ENCODE data around the gene HOXD12.
A peak's percentile ranks its signal among the peaks of the same experiment; 100 is the strongest.

The HOXD12 gene

DNA sequence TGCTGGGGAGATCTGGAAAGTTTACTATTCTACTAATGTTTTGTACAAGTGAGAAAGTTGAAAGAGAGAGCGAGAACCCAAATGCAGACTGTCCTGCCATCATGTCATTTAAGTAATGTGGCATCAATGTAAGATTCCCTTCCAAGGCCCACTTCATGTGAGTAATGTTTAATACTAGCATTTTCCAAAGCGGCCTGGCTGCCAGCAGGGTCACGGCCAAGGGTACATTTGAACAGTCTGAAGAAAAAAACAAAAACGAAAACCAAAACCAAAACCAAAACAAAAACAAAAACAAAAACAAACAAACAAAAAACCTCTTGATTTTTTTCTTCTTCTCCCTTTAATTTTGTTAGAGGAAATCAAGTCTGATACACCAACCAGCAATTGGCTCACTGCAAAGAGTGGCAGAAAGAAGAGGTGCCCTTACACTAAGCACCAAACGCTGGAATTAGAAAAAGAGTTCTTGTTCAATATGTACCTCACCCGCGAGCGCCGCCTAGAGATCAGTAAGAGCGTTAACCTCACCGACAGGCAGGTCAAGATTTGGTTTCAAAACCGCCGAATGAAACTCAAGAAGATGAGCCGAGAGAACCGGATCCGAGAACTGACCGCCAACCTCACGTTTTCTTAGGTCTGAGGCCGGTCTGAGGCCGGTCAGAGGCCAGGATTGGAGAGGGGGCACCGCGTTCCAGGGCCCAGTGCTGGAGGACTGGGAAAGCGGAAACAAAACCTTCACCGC, 19.2 kb downstream of the HOXD12 start:
- DNase-seq (ENCODE audit: low read depth), result no peak

DNA sequence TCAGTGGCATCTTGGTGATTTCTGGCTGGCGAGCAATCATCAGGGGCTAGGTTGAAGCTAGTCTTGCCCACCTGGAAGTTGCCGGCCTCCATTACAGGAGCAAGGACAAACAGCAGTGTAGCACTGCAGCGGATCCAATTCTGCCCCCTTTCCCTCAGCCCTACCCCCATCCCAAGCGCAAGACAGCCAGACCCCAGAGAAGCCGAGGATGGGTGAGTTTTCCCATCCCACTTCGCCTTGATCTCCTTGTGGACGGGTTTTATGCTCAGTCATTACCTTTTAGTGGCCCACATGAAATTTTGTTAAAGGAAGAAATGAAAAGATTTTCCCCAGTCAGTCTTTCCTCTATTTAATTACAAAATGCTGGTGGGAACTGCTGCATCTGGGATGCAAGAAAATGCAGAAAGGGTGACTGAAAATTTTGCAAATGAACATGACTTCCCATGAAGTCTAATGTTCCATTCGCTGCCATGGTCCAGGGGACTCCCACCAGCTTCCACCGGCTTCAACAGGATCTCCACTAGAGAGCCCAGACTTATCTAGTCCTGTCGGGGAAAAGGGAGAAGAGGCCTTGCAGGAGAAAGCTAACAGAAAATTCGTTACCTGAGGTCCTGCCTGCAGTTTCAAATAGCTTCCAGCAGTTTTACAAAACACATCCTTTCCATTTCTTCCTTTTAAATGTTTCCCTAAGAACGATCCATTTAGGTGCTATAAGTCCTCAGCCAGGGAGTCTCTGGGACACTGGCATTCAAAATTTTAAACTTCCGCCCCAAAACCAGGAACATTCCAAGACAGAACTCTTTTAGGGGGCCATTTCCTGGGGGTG, 21.0 kb downstream of the HOXD12 start:
- no peak for DNase-seq (ENCODE audit: low read depth)

DNA sequence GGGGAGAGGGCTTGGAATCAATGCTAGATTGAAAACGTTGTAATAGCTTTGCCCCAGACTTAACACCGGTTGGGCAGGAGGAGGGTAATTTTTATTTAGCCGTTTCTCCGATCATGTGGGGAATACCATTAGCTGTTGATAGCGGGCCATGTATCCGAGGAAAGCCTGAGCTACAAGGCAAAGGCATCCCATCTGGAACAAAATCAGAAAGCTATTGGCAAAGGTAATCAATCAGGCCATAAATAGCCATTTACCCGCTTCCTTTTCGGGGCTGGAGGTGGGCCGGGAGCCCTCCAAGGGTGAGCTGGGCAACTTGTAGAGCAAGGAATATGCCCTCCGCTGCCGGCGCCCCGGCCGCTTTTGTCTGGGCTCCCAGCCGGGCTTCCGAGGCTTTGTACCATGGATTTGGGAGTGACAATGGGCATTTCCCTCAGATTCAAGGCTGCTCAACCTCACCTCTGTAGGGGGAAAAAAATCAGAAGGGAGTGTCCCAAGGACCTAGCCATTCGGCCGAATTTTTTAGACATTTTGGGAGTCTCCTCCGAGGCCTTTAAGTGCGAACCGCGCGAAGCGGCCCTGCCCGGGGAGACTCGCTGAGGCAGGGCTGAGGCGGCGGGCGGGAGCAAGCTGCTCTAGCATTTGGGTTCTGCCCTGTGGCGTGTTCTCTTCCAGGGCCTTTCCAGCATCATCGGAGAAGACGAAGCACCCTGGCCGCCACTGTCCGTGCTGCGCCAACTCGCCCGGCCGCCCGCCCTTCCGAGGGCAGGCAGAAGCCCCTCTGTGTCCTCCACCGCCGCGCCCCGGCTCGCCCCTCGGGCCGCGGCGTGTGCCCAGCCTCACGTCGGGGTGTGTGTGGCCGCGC, 21.8 kb downstream of the HOXD12 start:
- no peak for DNase-seq (ENCODE audit: low read depth)

DNA sequence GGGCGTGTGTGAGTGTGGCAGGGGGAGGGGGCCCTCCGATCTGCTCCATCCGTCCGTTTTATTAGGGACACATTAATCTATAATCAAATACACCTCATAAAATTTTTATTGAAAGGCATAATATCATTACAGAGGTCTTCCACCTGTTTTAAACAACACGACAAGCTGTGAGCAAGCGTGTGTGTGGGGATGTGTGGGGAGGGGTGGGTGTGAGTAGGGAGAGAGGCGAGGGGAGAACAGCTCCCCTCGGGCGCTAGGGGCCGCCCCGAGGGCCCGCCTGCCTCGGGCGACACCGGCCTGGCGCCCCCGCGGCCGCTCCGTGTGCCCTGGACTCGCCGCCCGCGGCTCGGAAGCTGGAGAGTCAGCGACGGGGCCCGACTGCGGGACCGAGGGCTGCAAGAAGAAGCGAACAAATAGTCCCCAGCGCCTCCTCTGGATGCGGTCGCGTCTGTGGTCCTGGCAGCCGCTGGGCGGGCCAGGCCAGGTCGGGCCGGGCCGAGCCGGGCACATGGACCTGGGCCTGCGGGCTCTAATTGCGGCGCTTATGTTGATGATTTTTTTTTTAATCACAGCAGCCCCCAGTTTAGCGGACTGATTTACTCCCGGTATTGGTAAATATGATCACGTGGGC, 22.6 kb downstream of the HOXD12 start:
- DNase-seq (ENCODE audit: low read depth), result no peak

DNA sequence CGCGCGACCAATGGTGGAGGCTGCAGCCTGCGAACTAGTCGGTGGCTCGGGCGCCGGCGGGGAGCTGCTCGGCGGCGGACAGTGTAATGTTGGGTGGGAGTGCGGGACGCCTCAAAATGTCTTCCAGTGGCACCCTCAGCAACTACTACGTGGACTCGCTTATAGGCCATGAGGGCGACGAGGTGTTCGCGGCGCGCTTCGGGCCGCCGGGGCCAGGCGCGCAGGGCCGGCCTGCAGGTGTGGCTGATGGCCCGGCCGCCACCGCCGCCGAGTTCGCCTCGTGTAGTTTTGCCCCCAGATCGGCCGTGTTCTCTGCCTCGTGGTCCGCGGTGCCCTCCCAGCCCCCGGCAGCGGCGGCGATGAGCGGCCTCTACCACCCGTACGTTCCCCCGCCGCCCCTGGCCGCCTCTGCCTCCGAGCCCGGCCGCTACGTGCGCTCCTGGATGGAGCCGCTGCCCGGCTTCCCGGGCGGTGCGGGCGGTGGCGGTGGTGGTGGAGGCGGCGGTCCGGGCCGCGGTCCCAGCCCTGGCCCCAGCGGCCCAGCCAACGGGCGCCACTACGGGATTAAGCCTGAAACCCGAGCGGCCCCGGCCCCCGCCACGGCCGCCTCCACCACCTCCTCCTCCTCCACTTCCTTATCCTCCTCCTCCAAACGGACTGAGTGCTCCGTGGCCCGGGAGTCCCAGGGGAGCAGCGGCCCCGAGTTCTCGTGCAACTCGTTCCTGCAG, 23.3 kb downstream of the HOXD12 start, which contains the start of gene HOXD9:
TSS of gene HOXD9 (plus strand) at position 37 of the 728 bp plus-strand sequence. CDS start at position 87, 50 bp downstream.
- DNase-seq (ENCODE audit: low read depth), result no peak

DNA sequence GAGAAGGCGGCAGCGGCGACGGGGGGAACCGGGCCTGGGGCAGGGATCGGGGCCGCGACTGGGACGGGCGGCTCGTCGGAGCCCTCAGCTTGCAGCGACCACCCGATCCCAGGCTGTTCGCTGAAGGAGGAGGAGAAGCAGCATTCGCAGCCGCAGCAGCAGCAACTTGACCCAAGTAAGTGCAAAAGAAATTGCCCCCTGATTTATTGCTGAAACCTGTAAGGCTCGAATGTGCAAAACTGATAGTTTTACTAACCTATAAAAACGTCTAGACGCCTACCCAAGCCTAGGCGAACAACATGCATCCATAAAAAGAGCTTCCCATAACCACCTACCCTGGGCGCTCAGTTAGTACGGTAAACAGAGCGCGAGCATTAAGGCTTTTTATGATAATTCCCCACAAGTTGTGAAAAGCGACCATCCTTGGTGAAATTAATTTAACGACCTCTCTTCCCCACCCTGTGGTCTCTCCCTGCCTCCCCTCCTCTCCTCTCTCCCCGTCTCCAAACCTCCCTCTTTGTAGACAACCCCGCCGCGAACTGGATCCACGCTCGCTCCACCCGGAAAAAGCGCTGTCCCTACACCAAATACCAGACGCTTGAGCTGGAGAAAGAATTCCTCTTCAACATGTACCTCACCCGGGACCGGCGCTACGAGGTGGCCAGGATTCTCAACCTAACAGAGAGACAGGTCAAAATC, 24.0 kb downstream of the HOXD12 start:
- DNase-seq (ENCODE audit: low read depth), result no peak

DNA sequence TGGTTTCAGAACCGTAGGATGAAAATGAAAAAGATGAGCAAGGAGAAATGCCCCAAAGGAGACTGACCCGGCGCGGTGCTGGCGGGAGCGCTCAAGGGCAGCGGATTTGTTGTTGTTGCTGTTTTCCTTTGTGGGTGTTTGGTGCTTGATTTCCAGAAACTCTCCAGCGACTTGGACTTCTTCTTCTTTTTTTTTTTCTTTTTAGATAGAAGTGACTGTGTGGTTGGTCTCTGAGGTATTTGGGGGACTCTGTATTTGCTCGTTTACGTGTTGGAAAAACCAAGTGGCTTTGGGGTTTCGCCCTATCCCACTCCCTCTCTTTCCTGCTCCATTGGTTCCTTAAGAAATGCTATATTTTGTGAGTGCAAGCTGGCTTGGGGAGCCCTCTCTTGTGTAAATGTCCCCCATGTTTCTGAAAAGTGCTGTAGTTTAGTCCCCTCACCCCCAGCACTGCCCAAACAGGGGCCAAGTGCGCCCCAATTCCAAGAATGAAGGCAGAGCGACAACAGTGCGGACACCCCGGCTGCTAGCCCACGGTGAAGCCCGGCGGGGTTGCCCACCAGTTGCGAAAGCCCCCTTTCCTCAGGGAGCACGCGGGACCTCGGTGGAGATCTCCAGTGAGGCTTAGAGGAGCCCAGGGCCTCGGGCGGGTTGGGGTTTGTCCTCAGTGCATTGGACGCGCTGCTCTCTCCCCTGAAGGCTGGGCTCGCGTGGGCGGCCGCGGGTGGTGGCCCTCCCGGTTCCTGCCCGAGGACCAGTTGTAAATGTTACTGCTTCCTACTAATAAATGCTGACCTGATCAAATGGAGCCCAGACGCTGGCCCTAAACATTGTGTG, 24.7 kb downstream of the HOXD12 start:
- DNase-seq (ENCODE audit: low read depth), result no peak

DNA sequence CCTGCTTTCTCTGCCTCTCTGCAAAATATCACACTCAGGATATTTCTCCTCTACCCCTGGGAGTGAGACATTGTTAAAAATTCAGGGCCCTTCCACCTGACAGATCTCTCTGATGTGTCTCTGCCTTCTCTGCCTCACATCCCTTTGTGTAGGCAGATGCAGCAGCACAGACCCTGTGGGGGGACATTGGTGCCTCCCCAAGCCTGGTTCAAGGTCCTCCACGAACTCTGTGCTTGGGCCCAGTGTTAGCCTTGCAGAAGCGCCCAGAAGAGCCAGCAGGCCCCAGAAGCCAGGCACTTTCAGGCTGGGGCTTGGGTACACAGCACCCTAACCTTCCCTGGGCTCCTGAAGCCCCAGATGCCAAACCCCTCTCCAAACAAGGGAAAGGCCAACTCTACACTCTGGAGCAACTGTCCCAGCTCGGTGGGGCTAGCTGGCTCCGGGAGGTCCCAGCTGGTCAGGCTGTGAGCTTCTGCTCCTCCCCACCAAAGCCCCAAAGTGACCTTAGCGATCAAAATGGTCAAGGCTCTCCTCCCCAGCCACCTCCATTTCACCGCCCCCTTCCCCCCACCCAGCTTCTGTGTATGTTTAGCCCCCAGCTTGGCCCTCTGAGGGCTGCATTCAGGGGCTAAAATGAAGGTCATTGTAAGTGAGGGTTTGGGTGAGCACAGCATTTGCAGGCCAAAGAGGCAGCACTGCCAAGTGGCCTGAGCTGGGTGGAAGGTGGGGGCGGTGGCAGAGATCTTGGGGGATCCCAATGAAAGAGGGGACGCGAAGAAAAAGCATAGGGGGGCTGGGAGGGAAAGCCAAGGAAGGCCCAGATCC, 25.6 kb downstream of the HOXD12 start:
- no peak for DNase-seq (ENCODE audit: low read depth)

DNA sequence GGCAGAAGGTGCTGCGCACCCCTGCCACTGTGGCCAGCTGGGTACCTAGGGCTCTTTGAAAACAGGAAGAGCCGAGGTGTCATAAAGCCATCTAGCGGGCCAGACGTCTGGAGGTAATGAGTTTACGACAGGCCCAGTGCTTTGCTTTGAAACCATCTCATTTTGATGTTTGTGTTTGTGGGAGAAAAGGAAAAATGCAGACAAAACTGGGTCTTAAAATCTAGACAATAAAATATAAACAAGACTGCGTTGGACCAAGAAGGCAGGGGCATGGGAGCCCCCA, 26.1 kb downstream of the HOXD12 start:
- no peak for DNase-seq (ENCODE audit: low read depth)

DNA sequence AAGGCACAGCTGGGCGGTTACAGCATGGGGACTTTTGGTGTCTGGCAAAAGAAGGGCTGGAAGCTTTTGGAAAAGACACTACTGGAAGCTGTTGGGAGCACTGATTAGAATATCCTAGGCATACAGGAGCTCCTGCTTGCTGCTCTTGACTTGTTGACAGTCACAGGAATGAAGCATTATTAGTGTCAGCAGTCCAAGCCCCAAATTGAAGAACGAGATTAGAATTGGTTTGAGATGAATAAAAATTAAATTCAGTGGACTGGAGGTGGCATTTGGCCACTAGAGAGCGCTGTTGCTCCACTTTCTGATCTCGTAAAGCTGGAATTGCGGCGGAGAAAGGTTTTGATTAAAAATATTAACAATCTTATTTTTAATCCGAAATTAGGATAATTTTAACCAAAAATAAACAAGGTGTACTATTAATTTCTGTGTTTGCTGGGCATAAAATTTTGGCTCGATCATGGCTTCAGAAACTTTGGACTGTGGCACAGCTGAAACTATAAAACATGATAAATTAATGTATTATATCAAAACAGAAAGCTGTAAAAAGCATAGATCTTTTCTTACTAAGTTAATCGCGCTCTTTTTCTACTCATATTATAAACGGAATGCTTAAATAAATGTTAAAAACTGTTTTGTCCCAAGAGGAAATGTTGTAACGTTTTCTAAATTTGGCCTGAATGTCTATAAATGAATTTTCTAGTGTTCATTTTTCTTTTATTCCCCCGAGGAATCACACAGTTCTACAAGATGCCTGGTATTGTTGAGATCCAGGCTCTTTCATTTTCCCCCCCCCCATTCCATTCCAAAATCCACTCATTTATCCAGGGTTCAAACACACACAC, 27.6 kb downstream of the HOXD12 start:
- DNase-seq (ENCODE audit: low read depth), result peak; percentile 53

DNA sequence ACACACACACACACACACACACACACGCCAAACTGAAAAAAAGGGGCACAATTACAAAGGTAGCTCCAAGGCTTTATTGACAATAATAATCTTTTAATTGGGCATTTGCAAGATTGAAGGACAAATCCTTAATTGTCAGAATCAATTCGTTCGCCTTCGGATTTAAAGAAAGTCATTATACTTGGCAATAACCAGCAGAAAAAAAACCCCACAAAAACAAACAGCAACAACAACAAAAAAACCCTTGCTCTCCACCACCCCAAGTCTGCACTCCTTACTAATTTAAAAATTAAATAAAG, 28.1 kb downstream of the HOXD12 start:
- DNase-seq (ENCODE audit: low read depth), result no peak

DNA sequence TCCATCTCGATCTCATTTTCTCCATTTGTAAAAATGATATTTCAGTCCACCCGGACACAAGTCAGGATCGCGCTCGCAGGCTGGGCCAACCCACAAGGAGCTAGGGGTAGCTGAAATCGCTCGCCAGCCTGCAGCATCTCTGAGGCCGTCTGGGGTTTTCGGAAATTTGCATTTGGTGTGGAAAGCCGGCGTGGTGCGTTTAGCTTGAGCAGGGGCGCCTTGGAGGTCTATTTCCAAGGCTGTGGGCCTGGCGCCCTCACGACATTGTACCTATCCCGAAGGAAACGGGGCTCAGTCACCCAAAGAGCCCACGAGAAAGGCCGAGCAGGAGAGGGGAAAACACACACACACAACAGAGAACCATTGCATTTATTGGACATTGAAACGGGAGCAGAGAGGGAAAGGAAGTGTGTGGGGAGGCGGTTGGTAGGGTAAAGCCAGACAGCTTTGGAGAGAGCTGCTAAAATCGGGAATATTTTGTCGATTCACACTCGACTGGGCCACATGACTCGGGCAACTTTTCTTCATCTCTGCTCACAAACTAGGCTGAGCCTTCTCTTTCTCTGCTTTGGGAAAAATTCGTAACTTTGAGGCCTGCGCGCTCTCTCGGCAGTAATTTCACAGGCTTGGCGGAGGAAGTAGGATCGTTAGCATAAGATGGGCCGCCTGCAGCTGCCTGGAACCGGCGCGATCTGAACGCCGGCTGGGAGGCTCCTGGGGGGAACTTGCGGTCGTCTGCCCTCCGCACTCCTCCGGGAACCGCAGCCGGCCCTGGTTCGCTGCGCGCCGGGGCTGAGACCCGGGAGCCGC, 28.8 kb downstream of the HOXD12 start:
- no peak for DNase-seq (ENCODE audit: low read depth)

DNA sequence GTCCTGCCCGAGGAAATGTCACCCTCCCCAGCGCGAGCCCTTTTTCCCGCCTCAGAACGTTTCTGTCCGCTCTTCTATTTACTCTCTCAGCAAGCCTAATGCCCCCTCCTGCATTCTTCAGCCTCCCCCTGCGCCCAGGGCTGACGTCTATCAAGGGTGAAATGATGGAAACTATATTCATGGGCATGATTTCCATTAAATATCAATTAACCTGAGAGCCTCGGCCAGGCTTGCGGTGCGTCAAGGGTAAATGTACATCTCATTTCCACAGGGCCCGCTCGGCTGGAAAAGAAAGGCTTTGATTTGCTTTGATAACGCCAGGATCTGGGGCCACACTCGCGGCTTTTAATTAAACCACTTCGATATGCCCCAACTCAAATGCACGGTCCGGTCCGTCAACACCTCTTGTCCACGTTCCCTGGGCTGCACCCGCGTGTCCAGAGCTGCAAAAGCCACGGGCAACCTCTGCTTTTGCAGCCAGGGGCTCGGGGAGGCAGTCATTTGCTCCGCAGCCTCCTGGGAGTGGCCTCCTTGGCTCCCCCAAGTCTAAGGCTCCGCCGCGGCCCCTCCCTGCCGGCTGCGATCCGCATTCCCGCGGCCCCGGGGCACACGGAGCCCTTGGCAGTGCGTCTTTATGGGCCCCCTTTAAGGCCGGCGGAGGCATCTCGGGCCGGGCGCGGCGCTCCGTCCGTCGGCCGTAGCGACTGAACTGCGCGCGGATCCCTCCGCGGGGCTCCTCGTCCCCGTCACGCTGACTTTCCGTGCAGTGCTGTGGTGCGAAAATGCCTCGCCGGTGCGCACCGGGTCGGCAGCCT, 29.6 kb downstream of the HOXD12 start, which contains the start of gene HOXD8:
TSS of gene HOXD8 (plus strand) at position 724 of the 815 bp plus-strand sequence. CDS start 662 bp downstream, outside the sequence.
- DNase-seq (ENCODE audit: low read depth), result no peak

DNA sequence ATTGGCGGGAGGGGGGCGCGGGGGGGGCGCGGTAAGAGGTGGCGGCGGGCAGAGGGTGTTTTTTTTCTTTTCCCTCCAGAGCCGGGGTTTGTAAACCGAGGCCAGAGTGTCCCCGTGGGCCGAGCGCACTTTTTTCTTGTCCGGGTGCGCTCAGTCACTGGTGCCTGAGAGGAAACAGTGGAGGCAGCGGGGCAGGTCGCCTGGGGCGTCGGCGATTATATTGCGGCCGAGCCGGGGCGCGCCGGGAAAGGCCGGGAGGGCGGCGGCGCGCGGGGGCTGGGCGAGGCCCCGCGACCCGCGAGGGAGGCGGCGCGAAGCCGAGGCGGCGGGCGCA, 30.2 kb downstream of the HOXD12 start:
- DNase-seq (ENCODE audit: low read depth), result no peak

DNA sequence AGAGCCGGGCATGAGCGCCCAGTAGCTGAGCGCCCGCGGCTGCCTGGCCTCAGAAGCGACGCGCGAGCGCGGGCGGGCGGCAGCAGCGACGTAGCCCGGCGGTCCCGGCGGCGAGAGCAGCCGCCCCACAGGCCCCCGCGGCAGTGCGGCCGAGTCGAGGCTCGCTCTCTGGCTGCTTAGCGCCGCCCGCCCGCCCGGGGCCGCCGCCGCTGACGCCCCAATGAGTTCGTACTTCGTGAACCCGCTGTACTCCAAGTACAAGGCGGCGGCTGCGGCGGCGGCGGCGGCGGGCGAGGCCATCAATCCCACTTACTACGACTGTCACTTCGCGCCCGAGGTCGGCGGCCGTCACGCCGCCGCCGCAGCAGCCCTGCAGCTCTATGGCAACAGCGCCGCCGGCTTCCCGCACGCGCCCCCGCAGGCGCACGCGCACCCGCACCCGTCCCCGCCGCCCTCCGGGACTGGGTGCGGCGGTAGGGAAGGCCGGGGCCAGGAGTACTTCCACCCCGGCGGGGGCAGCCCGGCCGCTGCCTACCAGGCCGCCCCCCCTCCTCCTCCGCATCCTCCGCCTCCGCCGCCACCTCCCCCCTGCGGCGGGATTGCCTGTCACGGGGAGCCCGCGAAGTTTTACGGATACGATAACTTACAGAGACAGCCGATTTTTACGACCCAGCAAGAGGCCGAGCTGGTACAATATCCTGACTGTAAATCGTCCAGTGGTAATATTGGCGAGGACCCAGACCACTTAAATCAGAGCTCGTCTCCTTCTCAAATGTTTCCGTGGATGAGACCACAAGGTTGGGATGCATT, 30.8 kb downstream of the HOXD12 start:
- no peak for DNase-seq (ENCODE audit: low read depth)
